ENCODE data around the gene ELK4.

DNA sequence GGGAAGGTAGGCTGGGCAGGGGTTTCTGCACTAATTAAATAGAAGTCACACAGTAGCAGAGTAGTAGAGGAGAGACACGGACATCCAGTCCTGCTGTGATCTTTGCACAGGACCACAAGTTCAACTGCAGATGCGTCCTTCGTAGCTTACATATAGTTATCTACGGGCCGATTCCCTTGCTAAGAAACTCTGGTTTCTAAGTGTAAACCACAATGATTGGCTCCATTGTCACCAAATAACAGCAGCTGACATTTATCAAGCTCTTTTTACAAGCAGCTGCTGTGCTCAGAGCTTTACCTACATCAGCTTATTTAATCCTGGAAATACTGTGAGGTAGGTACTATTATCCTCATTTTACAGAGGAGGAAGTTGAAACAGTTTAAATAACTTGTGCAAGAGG, 45.4 kb upstream of the ELK4 start:
- TF ChIP-seq SP1 (IDR thresholded peaks at IDR 0.05): no peak
- no peak for TF ChIP-seq SUZ12 (IDR thresholded peaks at IDR 0.05)
- TF ChIP-seq FOXA1 (IDR thresholded peaks at IDR 0.05): no peak
- TF ChIP-seq FOXM1 (IDR thresholded peaks at IDR 0.05; ENCODE audit: borderline replicate concordance): no peak

Data from HEK293T (cell line).